Neural progenitor cell (in vitro differentiated cells): ENCODE results near the gene ZC3H12C.

Experiments
- EZH2 ChIP-seq: fragments of 200-600 bp; sonication (generic); IDR thresholded peaks from 2 replicates; pipeline ENCODE4 v1.6.1; 2017; ENCODE audit warnings: antibody characterized with exemption, mild to moderate bottlenecking, moderate library complexity
- EZH2phosphoT487 ChIP-seq: fragments of 200-600 bp; sonication (generic); IDR thresholded peaks from 2 replicates; pipeline ENCODE4 v1.6.1; 2017; ENCODE audit warnings: antibody characterized with exemption
- TF ChIP-seq, protein P1 (sequence below): fragments of 200-600 bp; sonication (generic); IDR thresholded peaks from 2 replicates; pipeline ENCODE4 v1.5.1; 2017; ENCODE audit warnings: antibody characterized with exemption, mild to moderate bottlenecking

DNA sequence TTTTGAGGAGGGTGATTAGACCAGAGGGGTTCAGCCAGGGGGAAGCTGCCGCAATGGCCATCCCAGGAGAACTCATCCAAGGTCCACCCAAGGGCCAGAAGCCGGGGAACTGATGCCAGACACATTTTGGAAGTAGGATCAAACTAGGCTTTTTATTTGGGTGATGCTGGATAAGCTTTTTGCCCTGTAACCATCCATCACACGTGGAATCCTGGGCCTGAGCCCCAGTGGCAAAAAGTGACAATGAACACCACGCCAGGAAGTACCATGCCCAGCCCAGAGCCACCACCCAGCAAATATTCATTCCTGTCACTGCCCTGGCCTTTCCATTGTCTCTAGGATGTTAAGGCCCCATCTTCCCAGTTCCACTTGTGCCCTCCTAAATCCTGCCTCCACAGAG is 85.9 kb downstream of the ZC3H12C start:
- TF ChIP-seq EZH2 (no peak), EZH2phosphoT487 (no peak)
- TF ChIP-seq, protein P1, sequence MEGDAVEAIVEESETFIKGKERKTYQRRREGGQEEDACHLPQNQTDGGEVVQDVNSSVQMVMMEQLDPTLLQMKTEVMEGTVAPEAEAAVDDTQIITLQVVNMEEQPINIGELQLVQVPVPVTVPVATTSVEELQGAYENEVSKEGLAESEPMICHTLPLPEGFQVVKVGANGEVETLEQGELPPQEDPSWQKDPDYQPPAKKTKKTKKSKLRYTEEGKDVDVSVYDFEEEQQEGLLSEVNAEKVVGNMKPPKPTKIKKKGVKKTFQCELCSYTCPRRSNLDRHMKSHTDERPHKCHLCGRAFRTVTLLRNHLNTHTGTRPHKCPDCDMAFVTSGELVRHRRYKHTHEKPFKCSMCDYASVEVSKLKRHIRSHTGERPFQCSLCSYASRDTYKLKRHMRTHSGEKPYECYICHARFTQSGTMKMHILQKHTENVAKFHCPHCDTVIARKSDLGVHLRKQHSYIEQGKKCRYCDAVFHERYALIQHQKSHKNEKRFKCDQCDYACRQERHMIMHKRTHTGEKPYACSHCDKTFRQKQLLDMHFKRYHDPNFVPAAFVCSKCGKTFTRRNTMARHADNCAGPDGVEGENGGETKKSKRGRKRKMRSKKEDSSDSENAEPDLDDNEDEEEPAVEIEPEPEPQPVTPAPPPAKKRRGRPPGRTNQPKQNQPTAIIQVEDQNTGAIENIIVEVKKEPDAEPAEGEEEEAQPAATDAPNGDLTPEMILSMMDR, result no peak
